K562 (cell line): ENCODE measurements around the gene SVBP. TPM values are rescaled to one million over a fixed set of nuclear protein-coding genes. Genes with fewer than 3 reads are reported as not detected.
A peak's percentile ranks its signal among the peaks of the same experiment; 100 is the strongest.

Experiments used
- CC2D1A ChIP-seq: fragments of 450-650 bp; IDR thresholded peaks from 2 replicates; pipeline ENCODE4 v1.6.1; 2017; ENCODE audit warnings: mild to moderate bottlenecking
- CREB3L1 ChIP-seq: fragments of 450-650 bp; IDR thresholded peaks from 2 replicates; pipeline ENCODE4 v1.6.1; 2014; ENCODE audit warnings: low read depth, mild to moderate bottlenecking, moderate library complexity, borderline replicate concordance
- ELF1 ChIP-seq: fragments of 200-800 bp; sonication (Bioruptor generic); IDR thresholded peaks from 2 replicates; pipeline ENCODE4 v1.6.1; 2016; ENCODE audit warnings: missing genetic modification characterization, missing compliant biosample characterization
- MYNN ChIP-seq, 2 experiments: sonication (generic); formaldehyde crosslinking in 1 of 2; IDR thresholded peaks; 2 replicates each; pipeline versions ENCODE4 v1.5.0 to v1.6.1; 2016 to 2020; ENCODE audit warnings: antibody characterized with exemption in 1 of 2, missing genetic modification reagents in 1 of 2
- SP2 ChIP-seq: IDR thresholded peaks from 2 replicates; pipeline ENCODE4 v1.6.1; 2011; ENCODE audit warnings: mild to moderate bottlenecking, low read depth, low read length, moderate library complexity; ENCODE audit not compliant: poor library complexity, severe bottlenecking; ENCODE audit errors: extremely low read depth
- USF2 ChIP-seq: sonication (generic); formaldehyde crosslinking; IDR thresholded peaks from 2 replicates; pipeline ENCODE4 v1.5.0; 2020; ENCODE audit warnings: missing genetic modification reagents
- ZBTB11 ChIP-seq, 3 experiments: fragments of 200-800 bp in 1 of 3; fragments of 250-450 bp in 1 of 3; fragments of 450-650 bp in 1 of 3; sonication (Bioruptor Pico) in 1 of 3; sonication (Bioruptor generic) in 1 of 3; formaldehyde crosslinking in 1 of 3; IDR thresholded peaks; 2 replicates each; pipeline versions ENCODE4 v1.6.1 to v1.8.0; 2016 to 2022; ENCODE audit warnings: mild to moderate bottlenecking in 2 of 3, missing genetic modification characterization in 2 of 3, missing compliant biosample characterization in 1 of 3, moderate library complexity in 1 of 3
- ZBTB40 ChIP-seq, 2 experiments: fragments of 450-650 bp in 1 of 2; sonication (generic) in 1 of 2; formaldehyde crosslinking in 1 of 2; IDR thresholded peaks; 2 replicates each; pipeline versions ENCODE4 v1.7.1 to v1.9.0; 2016 to 2022; ENCODE audit warnings: inconsistent platforms in 1 of 2, mild to moderate bottlenecking in 1 of 2, missing genetic modification reagents in 1 of 2
- ZNF24 ChIP-seq: fragments of 450-650 bp; IDR thresholded peaks from 2 replicates; pipeline ENCODE4 v1.6.1; 2016
- ZNF778 ChIP-seq: fragments of 450-650 bp; formaldehyde crosslinking; IDR thresholded peaks from 2 replicates; pipeline ENCODE4 v1.4.0; 2020; ENCODE audit warnings: mild to moderate bottlenecking, moderate library complexity
- polyA plus RNA-seq, 8 experiments: library from polyadenylated mRNA; depleted of rRNA in 4 of 8; stranded (reverse) in 5 of 8; unstranded in 3 of 8; fragments of >200 nt; fragmentation: Nextera tagmentation in 2 of 8; fragmentation: Illumina TruSeq in 1 of 8; extraction: Ambion mirVana in 2 of 8; extraction: Trizol in 1 of 8; gene quantifications; 2 replicates each; pipeline versions ENCODE4 v1.2.1 to v1.2.3, GENCODE V29; 2011 to 2014; ENCODE audit warnings: inconsistent platforms in 1 of 8, missing spikeins in 1 of 8
- total RNA-seq, 7 experiments: library from RNA; depleted of rRNA in 6 of 7; stranded (reverse); fragments of >200 nt in 6 of 7; fragmentation: Illumina TruSeq in 2 of 7; extraction: Trizol in 2 of 7; gene quantifications; 2 replicates each; pipeline versions ENCODE4 v1.2.1 to v1.2.3, GENCODE V29; 2011 to 2021; ENCODE audit warnings: low replicate concordance in 1 of 7

Gene SVBP
- total and polyA plus RNA-seq, 9 of the 15 experiments (the other 6 are each of a cell fraction or from before 2014, with no cell fraction given) = 31.7 to 49.7 (median 40.0) TPM

- TF ChIP-seq CREB3L1 = peak; percentile 95
- TF ChIP-seq ZBTB11 (CRISPR knock-in tag; IDR thresholded peaks at IDR 0.05) = peak in 2 of 3 experiments; percentile 30 to 73; a peak in 2 of 6 replicates
- no peak for TF ChIP-seq CC2D1A
- TF ChIP-seq ELF1 (tag) = peak; percentile 80
- TF ChIP-seq ZBTB40 (IDR thresholded peaks at IDR 0.05) = peak; percentile 98
- TF ChIP-seq ZBTB40 (CRISPR knock-in tag; IDR thresholded peaks at IDR 0.05) = no peak
- no peak for TF ChIP-seq USF2 (CRISPR knock-in tag)
- TF ChIP-seq MYNN (IDR thresholded peaks at IDR 0.05) = no peak
- no peak for TF ChIP-seq MYNN (CRISPR knock-in tag; IDR thresholded peaks at IDR 0.05)
- peak; percentile 96 for TF ChIP-seq SP2
- no peak for TF ChIP-seq ZNF778 (CRISPR knock-in tag)
- no peak for TF ChIP-seq ZNF24
These were observed 29.3 kb upstream of the SVBP start, which contains the start of gene ZNF691 (continued) for GRCh38 chr1:42846257-42847110.
